HepG2 (cell line): ENCODE results near the gene GSC. TPM values are rescaled to one million over a fixed set of nuclear protein-coding genes. Genes with fewer than 3 reads are reported as not detected.

Experiments used
- ATAC-seq: fragments of 200-7000 bp; cut with Tn5 transposase; 3 replicates; pipeline ENCODE4 v1.9.1; 2020; ENCODE audit warnings: mild to moderate bottlenecking, moderate library complexity
- BruUV-seq: library from RNA; stranded (reverse); fragments of 400-500 nt; replicated peaks from 2 replicates; lab custom pipeline; 2021; lab: Mats Ljungman, UMichigan
- CTCF ChIA-PET: fragments of 300-600 bp; formaldehyde crosslinking; extraction: SDS; loops from one replicate; lab custom pipeline; 2021; ENCODE audit warnings: low total read pairs, inconsistent platforms, low intra/inter-chr PET ratio; lab: Yijun Ruan, JAX
- POLR2A ChIA-PET: fragments of 350-600 bp; sonication (Branson Sonifier 250); formaldehyde crosslinking; loops from one replicate; lab custom pipeline; 2020; ENCODE audit warnings: antibody characterized with exemption, inconsistent platforms; lab: Yijun Ruan, JAX
- DNase-seq: peaks from one replicate; pipeline ENCODE4 v3.0.0-alpha.2; 2015; ENCODE audit warnings: low spot score
- FAIRE-seq: peaks from 3 replicates; lab custom pipeline; 2011; peaks lifted over from hg19 to GRCh38; lab: Jason Lieb, UNC
- H2AFZ ChIP-seq: one replicate; pipeline ENCODE4 v1.6.1; 2011; ENCODE audit warnings: low read length, inconsistent platforms
- H3K27ac ChIP-seq: fragments of 300-600 bp; 3 replicates; pipeline ENCODE4 v1.8.0; 2011; ENCODE audit warnings: mixed run types, mild to moderate bottlenecking, mixed read lengths, low read length, inconsistent platforms; ENCODE audit not compliant: insufficient read depth; ENCODE audit errors: extremely low read length
- H3K27me3 ChIP-seq, 2 experiments: fragments of 200-600 bp in 1 of 2; 2 replicates in 1 of 2; 3 replicates in 1 of 2; pipeline versions ENCODE4 v1.6.0 to v1.8.0; 2011; ENCODE audit warnings: low read length in 2 of 2, mild to moderate bottlenecking in 2 of 2, moderate library complexity in 2 of 2, inconsistent platforms in 1 of 2; ENCODE audit not compliant: insufficient read depth in 2 of 2, control insufficient read depth in 1 of 2
- H3K36me3 ChIP-seq, 2 experiments: fragments of 200-600 bp in 1 of 2; replicated peaks in 1 of 2; 2 replicates in 1 of 2; 3 replicates in 1 of 2; pipeline versions ENCODE4 v1.5.1 to v1.8.0; 2011; ENCODE audit warnings: low read length in 2 of 2, inconsistent platforms in 1 of 2; ENCODE audit not compliant: insufficient read depth in 2 of 2, control insufficient read depth in 1 of 2
- H3K4me1 ChIP-seq: 2 replicates; pipeline ENCODE4 v1.5.1; 2012; ENCODE audit warnings: low read length, inconsistent platforms; ENCODE audit not compliant: insufficient read depth
- H3K4me2 ChIP-seq: 2 replicates; pipeline ENCODE4 v1.6.0; 2011; ENCODE audit warnings: low read depth, low read length, inconsistent platforms
- H3K4me3 ChIP-seq, 3 experiments: fragments of 200-600 bp in 1 of 3; sonication (generic), shearing (Covaris generic) in 1 of 3; replicated peaks in 1 of 3; 2 replicates each; pipeline ENCODE4 v1.5.1; 2011 to 2016; ENCODE audit warnings: low read length in 3 of 3, inconsistent platforms in 2 of 3, low read depth in 2 of 3, mild to moderate bottlenecking in 2 of 3, control low read depth in 1 of 3, mixed read lengths in 1 of 3; ENCODE audit not compliant: insufficient read depth in 1 of 3
- H3K79me2 ChIP-seq: one replicate; pipeline ENCODE4 v1.6.1; 2011; ENCODE audit warnings: low read length, inconsistent platforms; ENCODE audit not compliant: insufficient read depth
- H3K9ac ChIP-seq: 2 replicates; pipeline ENCODE4 v1.6.0; 2011; ENCODE audit warnings: mild to moderate bottlenecking, low read depth, low read length, inconsistent platforms; ENCODE audit not compliant: insufficient read depth
- H3K9me3 ChIP-seq: 2 replicates; pipeline ENCODE4 v1.5.1; 2012; ENCODE audit warnings: mild to moderate bottlenecking, low read length
- H4K20me1 ChIP-seq: 2 replicates; pipeline ENCODE4 v1.6.0; 2011; ENCODE audit warnings: inconsistent platforms, mild to moderate bottlenecking, low read length, moderate library complexity; ENCODE audit not compliant: insufficient read depth
- ARHGAP35 ChIP-seq: sonication (generic); formaldehyde crosslinking; IDR thresholded peaks from 2 replicates; pipeline ENCODE4 v1.9.0; 2022; ENCODE audit warnings: mild to moderate bottlenecking, inconsistent platforms, moderate library complexity, missing genetic modification reagents, borderline replicate concordance
- HNRNPUL1 ChIP-seq: fragments of 200-400 bp; formaldehyde crosslinking; IDR thresholded peaks from 2 replicates; pipeline ENCODE4 v1.6.1; 2017; ENCODE audit warnings: low read depth, mild to moderate bottlenecking, low read length, moderate library complexity
- KMT2B ChIP-seq: IDR thresholded peaks from 2 replicates; pipeline ENCODE4 v1.6.1; 2016; ENCODE audit warnings: missing genetic modification reagents, missing compliant biosample characterization
- MYNN ChIP-seq: sonication (generic); formaldehyde crosslinking; IDR thresholded peaks from 2 replicates; pipeline ENCODE4 v1.4.0; 2020; ENCODE audit warnings: mild to moderate bottlenecking, low read depth, missing genetic modification reagents
- PCBP2 ChIP-seq: fragments of 200-400 bp; formaldehyde crosslinking; optimal IDR thresholded peaks from 2 replicates; pipeline ENCODE3; 2018; ENCODE audit warnings: low read length, low read depth; ENCODE audit not compliant: poor library complexity, severe bottlenecking
- POLR2A ChIP-seq, 2 experiments: IDR thresholded peaks; 2 replicates each; pipeline ENCODE4 v1.6.1; 2011; ENCODE audit warnings: low read depth in 2 of 2, low read length in 2 of 2, mild to moderate bottlenecking in 1 of 2, moderate library complexity in 1 of 2; ENCODE audit not compliant: insufficient read depth in 1 of 2
- RFXANK ChIP-seq: IDR thresholded peaks from 2 replicates; pipeline ENCODE4 v1.6.1; 2016
- TAF1 ChIP-seq: sonication (generic); formaldehyde crosslinking; IDR thresholded peaks from 2 replicates; pipeline ENCODE4 v1.4.0; 2020; ENCODE audit warnings: missing genetic modification reagents
- TOE1 ChIP-seq: sonication (generic); formaldehyde crosslinking; IDR thresholded peaks from 2 replicates; pipeline ENCODE4 v1.4.0; 2020; ENCODE audit warnings: mild to moderate bottlenecking, missing genetic modification reagents
- ZC3H4 ChIP-seq: sonication (generic); formaldehyde crosslinking; IDR thresholded peaks from 2 replicates; pipeline ENCODE4 v1.4.0; 2020; ENCODE audit warnings: missing genetic modification reagents, borderline replicate concordance
- ZNF121 ChIP-seq: sonication (generic); formaldehyde crosslinking; IDR thresholded peaks from 2 replicates; pipeline ENCODE4 v1.5.0; 2020; ENCODE audit warnings: mild to moderate bottlenecking, missing genetic modification reagents
- ZNF33A ChIP-seq: sonication (generic); formaldehyde crosslinking; IDR thresholded peaks from 2 replicates; pipeline ENCODE4 v1.5.1; 2020; ENCODE audit warnings: missing genetic modification reagents, mild to moderate bottlenecking, moderate library complexity, borderline replicate concordance
- ZNF552 ChIP-seq: sonication (generic); formaldehyde crosslinking; IDR thresholded peaks from 2 replicates; pipeline ENCODE4 v1.9.0; 2022; ENCODE audit warnings: missing genetic modification reagents, mild to moderate bottlenecking, borderline replicate concordance
- ZNF605 ChIP-seq: sonication (generic); formaldehyde crosslinking; IDR thresholded peaks from 2 replicates; pipeline ENCODE4 v1.8.0; 2022; ENCODE audit warnings: mild to moderate bottlenecking, missing genetic modification reagents
- ZNF672 ChIP-seq: sonication (generic); formaldehyde crosslinking; IDR thresholded peaks from 2 replicates; pipeline ENCODE4 v1.8.1; 2022; ENCODE audit warnings: missing genetic modification reagents
- ZNF782 ChIP-seq: sonication (generic); formaldehyde crosslinking; IDR thresholded peaks from 2 replicates; pipeline ENCODE4 v1.4.0; 2020; ENCODE audit warnings: missing genetic modification reagents, mild to moderate bottlenecking, borderline replicate concordance
- WGBS: methylation state at CpG from one replicate; pipeline ENCODE4 v1.1.6; 2017; ENCODE audit warnings: low lambda C conversion rate; 5-methylcytosine and 5-hydroxymethylcytosine counted together
- in situ Hi-C: cut with HindIII; loops from 2 replicates; pipeline ENCODE4 v1.10.0; 2017; ENCODE audit warnings: low pct_unique_long_range_greater_than_20kb; ENCODE audit not compliant: extremely low pct_ligation_motif_present
- intact Hi-C: fragments of 100-400 bp; cut with micrococcal nuclease; formaldehyde crosslinking; loops from one replicate; pipeline ENCODE4 v1.10.0; 2022; ENCODE audit not compliant: unreplicated experiment
- polyA plus RNA-seq, 8 experiments: library from polyadenylated mRNA; depleted of rRNA in 3 of 8; stranded (reverse) in 7 of 8; unstranded in 1 of 8; fragments of >200 nt; fragmentation: Illumina TruSeq in 4 of 8; extraction: Trizol in 4 of 8; gene quantifications; 2 replicates each; pipeline versions ENCODE4 v1.2.1 to v1.2.3, GENCODE V29; 2011 to 2016; ENCODE audit warnings: low read depth in 4 of 8, missing spikeins in 1 of 8, mixed read lengths in 1 of 8; ENCODE audit not compliant: insufficient read depth in 1 of 8
- total RNA-seq, 5 experiments: library from RNA; depleted of rRNA; stranded (reverse); fragments of >200 nt; fragmentation: Illumina TruSeq; extraction: Trizol; gene quantifications; 2 replicates each; pipeline ENCODE4 v1.2.3, GENCODE V29; 2016; ENCODE audit warnings: low read depth in 1 of 5
- TF ChIP-seq, protein P1 (sequence below), 2 experiments: fragments of 450-650 bp in 1 of 2; sonication (generic) in 1 of 2; formaldehyde crosslinking in 1 of 2; IDR thresholded peaks; 2 replicates each; pipeline versions ENCODE4 v1.6.1 to v1.8.0; 2016 to 2022; ENCODE audit warnings: antibody characterized with exemption in 1 of 2, mild to moderate bottlenecking in 1 of 2, missing genetic modification reagents in 1 of 2

The GSC gene
- total and polyA plus RNA-seq, 2 of the 13 experiments (the other 11 are each of a cell fraction or from before 2014, with no cell fraction given), result not detected

DNA sequence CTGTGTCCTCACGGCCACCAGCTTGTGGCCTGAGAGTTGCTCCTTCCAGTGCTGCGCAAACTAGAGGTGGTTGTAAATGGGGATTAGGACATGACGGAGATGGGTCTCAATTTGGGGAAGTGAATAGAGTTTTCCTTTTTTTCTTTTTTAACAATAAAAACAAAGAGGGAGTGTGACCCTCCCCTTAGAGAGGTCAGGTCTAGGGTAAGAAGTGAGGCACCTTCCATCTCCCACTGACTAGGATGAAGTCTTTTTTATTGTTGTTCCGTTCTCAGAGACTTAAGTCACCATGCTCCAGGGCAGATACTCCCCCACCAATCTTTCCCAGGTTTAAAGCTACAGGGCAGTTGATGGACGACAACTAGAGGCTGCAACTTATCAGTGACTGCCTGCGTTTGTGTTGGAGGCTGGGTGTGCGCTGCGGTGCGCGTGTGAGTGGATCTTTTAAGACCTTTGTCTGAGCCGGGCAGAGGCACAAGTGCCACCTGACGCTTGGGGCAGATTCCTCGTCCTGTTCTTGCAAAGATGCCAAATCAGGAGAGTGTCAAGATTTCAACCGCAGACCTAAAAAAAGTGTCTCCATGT is 2.1 kb upstream of the GSC start:
- Histone ChIP-seq H2AFZ (no peak overlapping the region), H4K20me1 (no peaks in the 10 kb centered on the region), H3K4me1 (peaks cover 14% of the 10 kb centered on the region), H3K79me2 (no peaks in the 10 kb centered on the region), H3K27me3 (peaks cover 12 to 93% of the 10 kb centered on the region in 2 experiments), H3K9ac (no peak overlapping the region), H3K9me3 (no peaks in the 10 kb centered on the region), H3K4me3 (no peak overlapping the region), H3K4me2 (no peak overlapping the region), H3K36me3 (no peaks in the 10 kb centered on the region), H3K27ac (no peak overlapping the region)
- in situ Hi-C loops (no loop called here), intact Hi-C loops (no loop called here)
- DNase-seq (no peak), ATAC-seq (no peak), FAIRE-seq (no peak)
- TF ChIP-seq, protein P1, sequence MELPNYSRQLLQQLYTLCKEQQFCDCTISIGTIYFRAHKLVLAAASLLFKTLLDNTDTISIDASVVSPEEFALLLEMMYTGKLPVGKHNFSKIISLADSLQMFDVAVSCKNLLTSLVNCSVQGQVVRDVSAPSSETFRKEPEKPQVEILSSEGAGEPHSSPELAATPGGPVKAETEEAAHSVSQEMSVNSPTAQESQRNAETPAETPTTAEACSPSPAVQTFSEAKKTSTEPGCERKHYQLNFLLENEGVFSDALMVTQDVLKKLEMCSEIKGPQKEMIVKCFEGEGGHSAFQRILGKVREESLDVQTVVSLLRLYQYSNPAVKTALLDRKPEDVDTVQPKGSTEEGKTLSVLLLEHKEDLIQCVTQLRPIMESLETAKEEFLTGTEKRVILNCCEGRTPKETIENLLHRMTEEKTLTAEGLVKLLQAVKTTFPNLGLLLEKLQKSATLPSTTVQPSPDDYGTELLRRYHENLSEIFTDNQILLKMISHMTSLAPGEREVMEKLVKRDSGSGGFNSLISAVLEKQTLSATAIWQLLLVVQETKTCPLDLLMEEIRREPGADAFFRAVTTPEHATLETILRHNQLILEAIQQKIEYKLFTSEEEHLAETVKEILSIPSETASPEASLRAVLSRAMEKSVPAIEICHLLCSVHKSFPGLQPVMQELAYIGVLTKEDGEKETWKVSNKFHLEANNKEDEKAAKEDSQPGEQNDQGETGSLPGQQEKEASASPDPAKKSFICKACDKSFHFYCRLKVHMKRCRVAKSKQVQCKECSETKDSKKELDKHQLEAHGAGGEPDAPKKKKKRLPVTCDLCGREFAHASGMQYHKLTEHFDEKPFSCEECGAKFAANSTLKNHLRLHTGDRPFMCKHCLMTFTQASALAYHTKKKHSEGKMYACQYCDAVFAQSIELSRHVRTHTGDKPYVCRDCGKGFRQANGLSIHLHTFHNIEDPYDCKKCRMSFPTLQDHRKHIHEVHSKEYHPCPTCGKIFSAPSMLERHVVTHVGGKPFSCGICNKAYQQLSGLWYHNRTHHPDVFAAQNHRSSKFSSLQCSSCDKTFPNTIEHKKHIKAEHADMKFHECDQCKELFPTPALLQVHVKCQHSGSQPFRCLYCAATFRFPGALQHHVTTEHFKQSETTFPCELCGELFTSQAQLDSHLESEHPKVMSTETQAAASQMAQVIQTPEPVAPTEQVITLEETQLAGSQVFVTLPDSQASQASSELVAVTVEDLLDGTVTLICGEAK (IDR thresholded peaks at IDR 0.05), result no peak
- TF ChIP-seq, protein P1 (CRISPR knock-in tag; IDR thresholded peaks at IDR 0.05), result no peak
- no peak for TF ChIP-seq TAF1 (CRISPR knock-in tag)
- no peak for TF ChIP-seq RFXANK (CRISPR knock-in tag)
- no peak for TF ChIP-seq HNRNPUL1
- TF ChIP-seq ZNF121 (CRISPR knock-in tag), result no peak
- TF ChIP-seq ZNF552 (CRISPR knock-in tag), result no peak
- no peak for TF ChIP-seq ZNF672 (CRISPR knock-in tag)
- no peak for TF ChIP-seq ARHGAP35 (CRISPR knock-in tag)
- no peak for TF ChIP-seq ZC3H4 (CRISPR knock-in tag)
- TF ChIP-seq PCBP2, result no peak
- no peak for TF ChIP-seq ZNF605
- no peak for TF ChIP-seq ZNF33A (CRISPR knock-in tag)
- TF ChIP-seq POLR2A (IDR thresholded peaks at IDR 0.05; ENCODE audit: insufficient read depth in 1 of 2, low read depth in 2 of 2, low read length in 2 of 2), result no peak
- TF ChIP-seq TOE1, result no peak
- no peak for TF ChIP-seq MYNN (CRISPR knock-in tag)
- no peak for TF ChIP-seq ZNF782
- TF ChIP-seq KMT2B, result no peak
- POLR2A ChIA-PET, result no interaction called here
- CTCF ChIA-PET, result no interaction called here
- 38% methylated on average over 14 of the region's 14 CpGs for WGBS
- no TSS peak for BruUV-seq
